ENCODE results near the gene GRK6. TPM values are rescaled to one million over a fixed set of nuclear protein-coding genes. Genes with fewer than 3 reads are reported as not detected.
A peak's percentile ranks its signal among the peaks of the same experiment; 100 is the strongest.

GRK6 gene
- total and polyA plus RNA-seq, 3 donors from 2014 or later: 32.6 to 57.0 (median 51.8) TPM

- TF ChIP-seq, protein P1, sequence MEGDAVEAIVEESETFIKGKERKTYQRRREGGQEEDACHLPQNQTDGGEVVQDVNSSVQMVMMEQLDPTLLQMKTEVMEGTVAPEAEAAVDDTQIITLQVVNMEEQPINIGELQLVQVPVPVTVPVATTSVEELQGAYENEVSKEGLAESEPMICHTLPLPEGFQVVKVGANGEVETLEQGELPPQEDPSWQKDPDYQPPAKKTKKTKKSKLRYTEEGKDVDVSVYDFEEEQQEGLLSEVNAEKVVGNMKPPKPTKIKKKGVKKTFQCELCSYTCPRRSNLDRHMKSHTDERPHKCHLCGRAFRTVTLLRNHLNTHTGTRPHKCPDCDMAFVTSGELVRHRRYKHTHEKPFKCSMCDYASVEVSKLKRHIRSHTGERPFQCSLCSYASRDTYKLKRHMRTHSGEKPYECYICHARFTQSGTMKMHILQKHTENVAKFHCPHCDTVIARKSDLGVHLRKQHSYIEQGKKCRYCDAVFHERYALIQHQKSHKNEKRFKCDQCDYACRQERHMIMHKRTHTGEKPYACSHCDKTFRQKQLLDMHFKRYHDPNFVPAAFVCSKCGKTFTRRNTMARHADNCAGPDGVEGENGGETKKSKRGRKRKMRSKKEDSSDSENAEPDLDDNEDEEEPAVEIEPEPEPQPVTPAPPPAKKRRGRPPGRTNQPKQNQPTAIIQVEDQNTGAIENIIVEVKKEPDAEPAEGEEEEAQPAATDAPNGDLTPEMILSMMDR (IDR thresholded peaks at IDR 0.05): peak; percentile 39 to 73 (median 65)
- no peak for TF ChIP-seq POLR2A (IDR thresholded peaks at IDR 0.05)
- intact Hi-C loops (cut with DNase I; ENCODE audit: low total_unique reads): loop anchor here (5.0 kb wide), 1 partner anchor 55 kb away; the partner anchor contains the start of gene PFN3
- 41 to 47% methylated on average over 21 to 24 of the region's 24 CpGs for WGBS, 2 donors
These were observed 30.7 kb downstream of the GRK6 start for GRCh38 chr5:177456976-177457851.

DNA sequence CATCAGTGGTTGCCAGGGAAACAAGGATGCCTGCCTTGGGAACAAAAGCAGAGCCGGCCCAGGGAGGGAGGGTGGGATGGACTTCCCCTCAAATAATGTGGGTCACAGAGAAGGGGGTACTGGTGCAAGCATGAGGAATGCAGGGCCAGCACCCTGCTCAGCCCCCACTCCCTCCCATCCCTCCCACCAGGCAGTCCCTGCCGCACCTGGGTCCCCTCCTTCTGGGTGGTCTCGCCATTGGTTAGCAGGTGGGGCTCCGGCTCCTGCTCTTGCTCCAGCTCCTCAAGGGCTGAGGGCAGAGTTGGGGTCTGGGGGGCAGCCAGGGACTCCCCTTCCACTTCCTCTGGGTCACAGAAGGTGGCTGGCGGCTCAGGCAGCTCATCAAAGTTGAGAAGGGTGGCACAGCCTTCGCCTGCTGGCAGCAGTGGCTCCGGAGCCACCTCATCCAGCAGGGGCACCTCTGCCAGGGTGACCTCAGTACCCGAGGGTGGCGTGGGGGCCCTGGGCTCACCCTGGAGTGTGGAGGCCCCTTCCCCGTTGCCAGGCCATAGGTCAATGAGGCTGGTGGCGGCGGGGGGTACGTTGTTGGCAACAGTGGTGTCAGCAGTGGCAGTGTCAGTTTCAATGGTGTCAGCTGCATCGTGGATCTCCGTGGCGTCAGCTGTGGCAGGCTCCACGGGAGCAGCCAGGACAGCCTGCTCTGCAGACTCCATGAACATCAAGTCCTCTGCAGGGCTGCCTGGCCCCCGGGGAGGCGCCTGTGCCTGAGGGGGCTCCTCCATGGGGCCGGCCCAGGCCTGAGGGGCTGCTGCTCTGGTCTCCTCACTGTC is 31.6 kb downstream of the GRK6 start:
- no peak for TF ChIP-seq POLR2A (IDR thresholded peaks at IDR 0.05)
- TF ChIP-seq, protein P1 (IDR thresholded peaks at IDR 0.05): no peak
- intact Hi-C loops (cut with DNase I; ENCODE audit: low total_unique reads): loop anchor here (5.0 kb wide), 1 partner anchor 56 kb away; the partner anchor contains the start of gene PFN3
- H3K27ac ChIP-seq: no peak overlapping the region
- no peaks in the 10 kb centered on the region for H3K9me3 ChIP-seq
- H3K27me3 ChIP-seq: no peaks in the 10 kb centered on the region
- no peaks in the 10 kb centered on the region for H3K36me3 ChIP-seq (ENCODE audit: low read depth, missing control alignments)
- H3K4me1 ChIP-seq: peaks cover 14% of the 10 kb centered on the region
- DNase-seq: no peak
- no peak overlapping the region for H3K4me3 ChIP-seq
- WGBS, 2 donors: 81 to 89% methylated on average over 7 to 20 of the region's 20 CpGs

More at GRCh38 chr5:177456976-177457851, 30.7 kb downstream of the GRK6 start:
- no peak overlapping the region for H3K27ac ChIP-seq
- DNase-seq: peak; percentile 90
- no peaks in the 10 kb centered on the region for H3K36me3 ChIP-seq (ENCODE audit: low read depth, missing control alignments)
- H3K4me1 ChIP-seq: peaks cover 14% of the 10 kb centered on the region
- no peaks in the 10 kb centered on the region for H3K27me3 ChIP-seq
- H3K4me3 ChIP-seq: no peak overlapping the region
- H3K9me3 ChIP-seq: no peaks in the 10 kb centered on the region

DNA sequence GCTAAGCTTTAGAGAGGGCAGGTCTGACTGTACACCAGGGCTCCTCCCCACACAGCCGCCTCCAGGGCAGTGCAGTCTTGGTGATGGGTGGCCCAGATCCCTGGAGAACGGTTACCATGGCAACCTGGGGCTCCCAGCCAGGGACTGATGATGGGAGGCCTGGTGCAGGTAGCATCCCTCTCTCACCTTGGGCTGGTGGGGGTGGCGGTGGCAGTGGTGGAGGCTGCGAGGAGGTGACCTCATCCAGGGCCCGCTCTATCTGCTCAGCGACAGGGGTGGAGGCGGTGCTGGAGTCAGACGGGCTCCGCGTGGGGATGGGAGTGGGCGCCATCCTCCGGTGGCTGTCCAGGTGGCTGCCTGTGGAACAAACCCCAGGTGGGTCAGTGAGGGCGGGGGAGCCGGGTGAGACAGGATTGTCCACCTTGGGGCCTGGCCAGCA is 32.5 kb downstream of the GRK6 start:
- no peak overlapping the region for H3K27ac ChIP-seq
- intact Hi-C loops (cut with DNase I; ENCODE audit: low total_unique reads): loop anchor here (5.0 kb wide), 1 partner anchor 57 kb away; the partner anchor contains the start of gene PFN3

DNA sequence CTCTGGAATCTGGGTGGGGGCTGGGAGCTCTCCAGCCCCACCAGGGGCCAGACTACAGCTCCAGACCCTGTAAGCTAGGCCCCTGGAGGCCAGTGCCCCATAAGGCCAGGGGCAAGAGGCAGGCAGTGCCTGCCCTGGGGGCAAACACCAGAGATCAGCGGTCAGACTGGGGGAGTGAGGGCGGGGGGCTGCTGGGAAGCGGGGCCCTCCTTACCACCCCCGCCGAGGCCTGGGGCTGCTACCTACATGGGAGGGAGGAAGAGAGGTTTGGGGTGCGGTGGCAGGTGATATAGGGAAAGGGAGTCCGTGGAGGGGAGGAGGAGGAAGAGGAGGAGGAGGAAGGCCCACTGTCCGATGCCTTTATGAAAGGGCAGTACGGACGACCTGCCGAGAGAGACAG is 32.9 kb downstream of the GRK6 start:
- Histone ChIP-seq H3K9me3 (no peaks in the 10 kb centered on the region), H3K36me3 (ENCODE audit: low read depth, missing control alignments) (no peaks in the 10 kb centered on the region), H3K27ac (no peak overlapping the region), H3K4me3 (no peak overlapping the region), H3K4me1 (peaks cover 4% of the 10 kb centered on the region), H3K27me3 (no peaks in the 10 kb centered on the region)
- intact Hi-C loops (cut with DNase I; ENCODE audit: low total_unique reads): loop anchor here (5.0 kb wide), 1 partner anchor 57 kb away; the partner anchor contains the start of gene PFN3
- TF ChIP-seq, protein P1 (IDR thresholded peaks at IDR 0.05): no peak
- no peak for TF ChIP-seq POLR2A (IDR thresholded peaks at IDR 0.05)
- 71 to 85% methylated on average over 10 to 11 of the region's 11 CpGs for WGBS, 2 donors
- no peak for DNase-seq

More for the DNA sequence above, 32.5 kb downstream of the GRK6 start:
- Histone ChIP-seq H3K4me1 (peaks cover 8% of the 10 kb centered on the region), H3K4me3 (no peak overlapping the region), H3K27me3 (no peaks in the 10 kb centered on the region), H3K36me3 (ENCODE audit: low read depth, missing control alignments) (no peaks in the 10 kb centered on the region), H3K9me3 (no peaks in the 10 kb centered on the region)
- no peak for TF ChIP-seq POLR2A (IDR thresholded peaks at IDR 0.05)
- TF ChIP-seq, protein P1 (IDR thresholded peaks at IDR 0.05): no peak
- WGBS, 2 donors: 79 to 90% methylated on average over 4 to 14 of the region's 14 CpGs
- DNase-seq: no peak
